ENCODE data around the gene PLXNB2.
"Not testable (repeated sequence)": the region's sequence is repeated elsewhere in the genome, so short reads cannot be mapped to it uniquely, and the experiment has no call there.

PLXNB2 gene

DNA sequence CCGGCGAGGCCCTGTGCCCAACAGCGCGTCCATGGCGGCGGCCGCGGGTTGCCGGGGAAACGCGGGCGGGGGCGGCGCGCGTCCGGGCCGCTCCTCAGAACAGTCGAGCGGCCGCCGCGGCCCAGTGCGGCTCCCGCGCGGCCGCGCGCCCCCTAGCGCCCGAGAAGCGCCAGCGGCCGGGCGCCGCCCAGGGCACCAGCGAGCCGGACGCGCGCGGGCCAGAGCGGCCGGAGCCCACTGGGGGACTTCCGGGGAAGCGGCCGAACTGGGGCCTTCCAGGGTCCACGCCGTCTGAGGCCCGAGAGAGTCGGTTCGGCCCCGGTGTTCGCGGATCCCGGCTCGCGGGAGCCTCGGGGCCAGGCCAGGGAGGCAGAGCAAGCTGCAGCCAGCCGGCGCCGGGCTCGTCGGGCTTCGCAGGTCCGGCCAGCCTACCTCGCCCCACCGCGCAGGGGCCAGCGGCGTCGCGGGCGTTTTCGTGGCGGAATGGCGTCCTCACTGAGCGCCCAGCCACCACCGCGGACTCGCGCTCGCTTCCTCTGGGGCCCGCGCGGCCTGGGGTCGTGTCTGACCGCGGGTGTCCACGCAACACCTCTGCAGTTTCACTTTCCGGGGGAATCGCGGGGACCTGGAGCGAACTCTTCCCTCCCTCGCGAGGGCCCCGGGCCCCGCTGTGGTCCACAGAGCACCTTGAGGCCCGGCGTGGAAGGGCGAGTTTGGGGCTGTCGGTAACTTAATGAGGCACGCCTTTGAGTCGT lies 19.7 kb upstream of the PLXNB2 start, which contains the start of gene DENND6B:
Gene DENND6B (minus strand): TSS at position 57 of the 755 bp plus-strand sequence. CDS start 24 bp downstream, at position 33.
- peak; percentile 68 for DNase-seq (ENCODE audit: low read depth)

GRCh38 chr22:50326225-50326955 lies 18.9 kb upstream of the PLXNB2 start:
- no peak for DNase-seq (ENCODE audit: low read depth)

DNA sequence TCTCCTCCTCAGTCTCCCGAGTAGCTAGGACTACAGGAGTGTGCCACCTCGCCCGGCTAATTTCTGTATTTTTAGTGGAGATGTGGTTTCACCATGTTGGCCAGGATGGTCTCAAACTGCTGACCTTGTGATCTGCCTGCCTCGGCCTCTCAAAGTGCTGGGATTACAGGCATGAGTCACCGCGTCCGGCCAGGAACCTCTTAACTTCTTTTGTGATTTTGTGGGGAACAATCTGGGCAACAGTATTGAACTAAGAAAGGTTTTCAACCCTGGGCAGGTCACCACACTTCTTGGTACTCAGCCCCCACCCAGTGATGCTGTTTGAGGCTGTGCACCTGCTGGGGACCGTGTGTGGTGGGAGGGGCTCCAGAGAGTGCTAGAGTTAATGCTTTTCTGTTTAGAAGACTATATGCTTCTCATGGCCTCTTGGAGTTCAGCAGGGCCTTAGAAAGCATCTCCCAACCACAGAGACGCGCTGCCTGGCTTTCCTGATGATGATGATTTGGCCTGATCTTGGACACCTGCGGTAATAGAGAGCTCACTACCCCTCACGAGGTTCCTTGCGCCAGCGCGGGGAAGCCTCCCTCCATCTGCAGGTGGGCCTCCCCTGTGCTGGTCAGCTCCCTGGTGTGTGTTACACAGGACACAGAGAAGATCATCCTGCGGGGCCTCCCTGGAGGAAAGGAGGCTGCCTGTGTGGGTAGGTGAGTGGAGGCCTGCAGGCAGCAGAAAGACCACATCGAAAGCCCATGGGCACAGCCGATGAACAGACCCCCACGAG lies 18.2 kb upstream of the PLXNB2 start:
- DNase-seq (ENCODE audit: low read depth): no peak

- no peak for DNase-seq (ENCODE audit: low read depth)
These were observed 16.5 kb upstream of the PLXNB2 start for GRCh38 chr22:50323900-50324299.

GRCh38 chr22:50322382-50323104 lies 15.1 kb upstream of the PLXNB2 start:
- DNase-seq (ENCODE audit: low read depth): not testable (repeated sequence)

DNA sequence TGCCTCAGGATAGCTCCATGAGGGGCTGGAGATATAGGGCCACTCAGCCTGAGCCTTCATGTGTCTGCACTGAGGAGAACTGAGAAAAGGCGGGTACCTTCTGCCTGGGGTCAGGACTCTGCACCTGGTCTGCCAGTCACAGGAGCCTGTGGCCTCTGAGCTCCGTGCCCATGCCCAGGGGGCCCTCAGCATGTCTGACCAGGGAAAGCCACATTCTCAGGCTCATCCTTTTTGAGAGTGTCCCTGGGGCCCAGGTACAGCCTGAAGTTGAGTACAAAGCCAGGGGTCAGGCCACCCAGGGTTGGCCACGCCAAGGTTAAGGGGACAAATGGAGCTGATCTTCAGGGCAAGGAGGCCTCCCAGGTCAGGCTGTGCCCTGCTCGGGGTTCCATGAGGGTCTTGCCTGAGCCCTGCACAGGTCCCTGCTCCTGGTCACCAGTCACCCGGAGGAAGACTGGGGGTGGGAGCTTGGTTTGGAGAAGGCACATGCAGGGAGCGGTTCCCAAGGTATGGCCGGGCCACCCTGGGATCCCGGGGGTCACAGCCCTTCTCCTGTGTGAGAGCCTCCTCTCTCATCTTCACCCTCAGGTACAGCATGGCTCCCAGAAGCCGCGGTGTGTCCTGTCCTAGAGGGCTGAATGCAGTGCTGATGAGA lies 13.4 kb upstream of the PLXNB2 start:
- DNase-seq (ENCODE audit: low read depth): no peak

DNA sequence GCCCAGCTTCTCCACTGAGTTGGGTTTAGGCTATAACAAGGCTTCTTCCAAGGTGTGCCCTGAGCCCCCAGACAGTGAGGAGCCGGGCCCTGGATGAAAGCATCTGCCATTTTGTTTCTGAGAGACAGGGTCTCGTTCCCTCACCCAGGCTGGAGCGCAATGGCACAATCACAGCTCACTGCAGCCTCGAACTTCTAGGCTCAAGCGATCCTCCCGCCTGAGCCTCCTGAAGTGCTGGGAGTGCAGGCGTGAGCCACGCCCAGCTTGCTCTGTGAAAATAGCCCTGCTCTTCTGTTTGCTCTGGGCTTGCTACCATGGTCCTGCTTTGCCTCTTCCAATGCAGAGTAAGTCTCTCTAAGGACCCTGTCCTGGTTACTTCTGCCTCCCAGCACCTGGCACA lies 12.7 kb upstream of the PLXNB2 start:
- DNase-seq (ENCODE audit: low read depth): no peak

DNA sequence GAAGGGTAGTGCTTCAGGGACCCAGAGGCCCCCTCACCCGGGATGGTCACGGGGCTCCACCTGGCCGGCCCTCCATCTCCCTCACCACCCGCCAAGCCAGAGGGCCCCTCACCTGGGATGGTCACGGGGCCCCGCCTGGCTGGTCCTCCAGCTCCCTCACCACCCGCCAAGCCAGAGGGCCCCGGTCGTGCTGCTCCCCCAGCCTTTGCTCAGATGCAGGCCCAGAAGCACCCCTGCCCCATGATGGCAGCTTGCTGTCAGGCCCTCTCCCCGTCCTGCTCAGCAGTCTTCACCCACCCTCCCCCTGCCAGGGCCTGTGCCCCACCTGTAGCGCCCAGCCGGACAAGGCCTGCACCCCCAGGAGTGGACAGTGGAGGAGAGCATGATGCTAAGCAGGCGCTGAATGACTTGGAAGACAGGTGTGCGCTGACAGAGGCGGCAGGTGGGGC lies 12.1 kb upstream of the PLXNB2 start:
- DNase-seq (ENCODE audit: low read depth): no peak

DNA sequence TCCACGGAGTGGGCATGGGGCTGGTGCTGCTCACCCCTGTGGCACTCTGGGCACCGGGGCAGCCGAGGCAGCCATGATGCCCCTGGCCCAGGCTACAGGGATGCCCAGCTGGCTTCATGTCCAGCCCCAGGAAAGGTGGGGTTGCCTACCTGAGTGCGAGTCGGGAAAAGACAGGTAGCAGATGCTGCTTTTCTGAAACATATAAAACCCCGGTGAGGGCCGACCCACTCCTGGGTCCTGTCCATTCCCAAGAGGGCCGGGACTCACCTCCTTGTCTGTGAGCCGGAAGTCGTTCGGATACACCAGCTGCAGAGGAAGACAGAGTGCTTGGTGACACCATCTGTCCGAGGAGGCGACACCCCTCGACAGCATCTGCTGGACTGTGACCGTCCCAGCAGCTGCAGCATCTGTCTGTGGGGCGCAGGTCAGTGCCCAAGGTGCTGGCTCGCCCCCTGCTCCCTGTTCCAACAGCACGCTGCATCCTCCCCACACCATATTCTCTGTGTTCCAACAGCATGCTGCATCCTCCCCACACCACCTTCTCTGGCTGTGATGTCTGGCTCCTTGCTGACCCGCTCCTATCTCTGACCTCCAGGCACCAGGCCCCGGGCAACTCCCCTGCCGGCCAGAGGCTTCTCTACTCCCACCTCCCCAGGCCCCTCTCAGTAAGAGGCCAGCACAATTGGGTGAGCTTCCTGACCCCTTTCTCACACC lies 11.4 kb upstream of the PLXNB2 start:
- no peak for DNase-seq (ENCODE audit: low read depth)

DNA sequence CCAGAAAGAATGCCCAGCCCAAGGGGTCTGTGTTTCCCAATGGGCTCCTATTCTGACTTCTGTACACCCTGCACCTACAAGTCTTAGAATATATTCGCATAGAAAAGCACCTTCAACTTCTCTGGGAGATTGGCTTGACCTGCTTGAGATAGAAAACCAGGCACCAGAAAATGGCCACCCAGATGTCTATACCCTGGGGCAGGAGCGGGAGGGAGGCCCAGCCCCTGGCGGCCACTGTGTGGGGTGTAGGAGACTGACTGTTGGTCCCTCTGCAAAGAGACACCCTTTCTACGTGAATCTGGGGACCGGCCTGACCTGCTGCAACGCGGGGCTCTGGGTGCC lies 10.9 kb upstream of the PLXNB2 start:
- no peak for DNase-seq (ENCODE audit: low read depth)

- DNase-seq (ENCODE audit: low read depth): no peak
These were observed 10.2 kb upstream of the PLXNB2 start for GRCh38 chr22:50317674-50318073.

- no peak for DNase-seq (ENCODE audit: low read depth)
These were observed 9.7 kb upstream of the PLXNB2 start for GRCh38 chr22:50317178-50317577.

DNA sequence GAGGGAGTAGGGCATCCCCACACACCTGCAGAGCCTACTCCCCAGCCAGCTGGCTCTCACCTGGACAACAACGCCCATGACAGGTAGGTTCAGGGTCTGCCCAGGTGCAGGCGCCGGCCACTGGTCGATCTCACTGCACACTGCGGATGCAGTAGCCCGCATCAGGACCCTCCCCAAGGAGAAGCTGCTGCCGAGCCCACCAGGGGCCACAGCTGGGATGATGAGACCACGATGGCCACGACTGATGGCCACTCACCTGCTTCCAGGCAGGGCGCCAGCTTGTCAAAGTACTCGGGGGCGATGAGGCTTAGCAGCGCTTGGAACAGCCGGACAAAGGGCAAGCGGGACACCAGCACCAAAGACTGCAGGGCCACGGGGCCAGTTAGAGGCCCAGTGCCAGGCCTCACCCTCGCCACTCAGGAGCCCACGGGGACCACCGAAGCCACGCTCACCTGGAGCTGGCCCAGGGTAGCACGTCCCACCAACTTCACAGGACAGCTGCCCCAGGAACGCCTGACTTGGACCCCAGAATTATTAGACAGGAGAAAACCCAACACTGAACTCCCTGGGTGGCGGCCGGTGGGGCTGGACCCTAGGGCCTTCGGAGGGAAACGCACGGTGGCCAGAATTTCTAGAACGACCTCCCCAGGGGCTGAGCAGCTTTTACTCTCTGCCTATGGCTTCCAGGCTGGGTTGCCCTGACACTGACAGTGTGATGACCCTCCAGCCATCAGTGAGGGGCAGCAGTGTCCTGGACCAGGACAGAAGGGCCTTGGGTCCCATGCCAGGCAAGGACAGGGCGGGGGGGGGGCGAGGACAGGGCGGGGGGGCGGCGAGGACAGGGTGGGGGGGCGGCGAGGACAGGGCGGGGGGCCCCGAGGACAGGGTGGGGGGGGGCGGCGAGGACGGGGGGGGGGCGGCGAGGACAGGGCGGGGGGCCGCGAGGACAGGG lies 8.9 kb upstream of the PLXNB2 start:
- no peak for DNase-seq (ENCODE audit: low read depth)

DNA sequence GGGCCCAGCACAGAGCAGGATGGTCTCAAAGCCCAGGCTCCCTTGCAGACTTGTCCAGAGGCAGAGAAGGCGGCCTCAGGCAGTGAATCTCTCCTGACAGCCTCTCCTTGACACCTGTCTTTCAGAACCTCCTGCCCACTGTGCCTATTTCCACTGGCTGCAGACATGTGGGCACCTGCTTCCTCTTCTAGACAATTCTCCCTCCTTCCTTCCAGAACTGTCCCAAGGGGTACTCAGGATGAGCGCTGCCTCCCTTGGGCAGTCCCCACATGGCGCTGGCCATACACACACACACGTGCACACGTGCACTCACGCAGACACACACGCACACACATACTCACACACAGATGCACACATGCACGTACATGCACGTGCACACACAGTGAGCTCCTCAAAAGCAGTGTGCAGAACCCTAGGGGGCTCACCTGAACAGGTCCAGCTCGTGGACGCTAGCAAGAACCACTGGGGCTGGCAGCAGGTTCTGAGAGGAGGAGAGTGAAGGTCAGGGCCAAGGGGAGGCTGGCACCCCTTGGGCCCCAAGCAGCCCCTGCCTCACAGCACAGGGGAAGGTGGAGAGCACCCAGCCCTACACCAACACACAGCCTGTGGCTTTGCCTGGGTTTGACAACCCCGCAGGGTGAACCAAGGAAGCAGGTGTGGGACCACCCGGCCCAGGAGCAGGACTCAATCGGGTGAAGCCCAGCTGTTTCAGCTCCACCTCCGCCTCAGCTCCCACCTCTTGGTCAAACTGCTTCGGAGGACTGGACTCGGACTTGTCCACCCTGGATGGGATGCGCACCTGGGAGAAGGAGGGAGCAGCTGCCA lies 8.1 kb upstream of the PLXNB2 start:
- no peak for DNase-seq (ENCODE audit: low read depth)

- no peak for DNase-seq (ENCODE audit: low read depth)
These were observed 7.2 kb upstream of the PLXNB2 start for GRCh38 chr22:50314455-50315288.

DNA sequence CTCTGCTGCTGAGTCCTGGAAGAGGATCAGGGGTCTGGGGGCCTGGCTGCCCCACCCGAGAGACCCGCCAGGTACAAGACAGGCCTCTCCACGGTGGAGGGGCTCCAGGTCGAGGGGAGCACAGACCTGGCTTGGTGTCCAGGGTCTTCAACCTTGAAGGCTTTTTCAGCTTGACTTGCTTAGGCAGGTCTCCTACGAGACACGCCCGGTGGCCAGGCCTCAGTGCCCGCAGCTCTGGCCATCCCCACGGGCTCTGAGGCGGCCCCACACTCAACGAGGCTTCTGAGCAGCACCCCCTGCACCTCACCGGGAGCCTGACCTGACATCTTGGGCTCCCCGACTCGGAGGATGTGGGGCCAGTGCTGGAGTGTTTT lies 6.6 kb upstream of the PLXNB2 start:
- no peak for DNase-seq (ENCODE audit: low read depth)

DNA sequence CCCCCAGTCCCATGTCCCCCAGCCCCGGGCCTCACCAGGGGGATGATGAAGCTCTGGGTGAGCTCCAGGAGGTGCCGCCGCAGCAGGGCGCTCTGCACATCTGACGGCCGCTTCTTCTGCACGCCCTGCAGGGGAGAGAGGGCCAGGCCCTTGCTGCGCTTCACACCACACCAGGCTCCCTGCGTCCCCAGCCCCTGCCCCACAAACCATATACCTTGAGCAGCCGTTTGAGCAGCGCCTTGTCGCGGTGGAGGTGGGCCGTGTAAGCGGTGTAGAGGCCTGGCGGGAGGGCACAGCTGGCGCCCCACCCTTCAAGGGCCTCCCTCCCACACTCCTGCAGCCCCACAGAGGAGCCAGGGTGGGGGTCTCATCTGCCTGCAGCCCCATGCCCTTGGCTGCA lies 6.2 kb upstream of the PLXNB2 start:
- no peak for DNase-seq (ENCODE audit: low read depth)

DNA sequence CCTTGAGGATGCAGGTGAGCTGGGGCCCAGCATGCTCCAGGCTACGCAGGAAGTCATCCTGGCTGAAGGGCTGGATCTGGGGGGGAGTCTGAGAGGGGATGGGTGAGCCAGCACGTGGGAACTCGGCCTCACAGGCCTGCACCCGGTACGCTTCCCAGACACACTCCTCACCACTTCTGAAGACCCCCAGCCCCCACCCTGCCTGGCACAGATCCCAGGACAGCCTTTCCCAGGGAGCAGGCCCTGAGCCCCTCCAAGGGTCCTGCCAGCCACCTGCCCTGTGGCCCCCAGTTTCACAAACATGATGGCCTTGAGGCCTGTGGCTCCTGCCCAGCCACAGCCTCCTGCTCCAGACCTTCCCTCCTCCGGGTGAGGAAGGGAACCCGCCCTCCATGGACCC lies 5.6 kb upstream of the PLXNB2 start:
- DNase-seq (ENCODE audit: low read depth): no peak
